ENCODE results near the gene ELP4.

GRCh38 chr11:31828217-31828616, 318.6 kb downstream of the ELP4 start:
- no peak for TF ChIP-seq CTCF (conservative IDR thresholded peaks at IDR 0.05 in 1 of 2, IDR thresholded peaks at IDR 0.05 in 1 of 2; ENCODE audit: extremely low read depth in 1 of 2, insufficient read depth in 1 of 2, low read depth in 1 of 2, low read length in 2 of 2)
- TF ChIP-seq EZH2 (IDR thresholded peaks at IDR 0.05; ENCODE audit: borderline replicate concordance, low read length), result no peak

Data from mammary epithelial cell (primary cell).